Testis (tissue), 2 donors: ENCODE data around the gene P2RY6.

Experiments
- CTCF ChIP-seq, 3 experiments: fragments of 450-650 bp in 2 of 3; fragments of 200-600 bp in 1 of 3; sonication (generic) in 1 of 3; IDR thresholded peaks; one replicate each; pipeline ENCODE4 v1.5.1; 2016 to 2019; ENCODE audit warnings: antibody characterized with exemption in 3 of 3, mild to moderate bottlenecking in 2 of 3, moderate library complexity in 1 of 3
- POLR2A ChIP-seq: fragments of 450-650 bp; IDR thresholded peaks from one replicate; pipeline ENCODE4 v1.6.1; 2017; ENCODE audit warnings: antibody characterized with exemption, mild to moderate bottlenecking, moderate library complexity

- TF ChIP-seq CTCF (IDR thresholded peaks at IDR 0.05) (no peak), POLR2A (no peak)
These were observed 61.7 kb downstream of the P2RY6 start for GRCh38 chr11:73333640-73334383.
